Measurements from ENCODE around the gene PRUNE1.

GRCh38 chr1:151006327-151007052 lies 1.8 kb upstream of the PRUNE1 start, which contains the start of gene MINDY1:
- TF ChIP-seq ZNF274 (IDR thresholded peaks at IDR 0.05; ENCODE audit: low read depth, low read length) (no peak), YY1 (IDR thresholded peaks at IDR 0.05; ENCODE audit: insufficient read depth, insufficient read length) (no peak), SUZ12 (IDR thresholded peaks at IDR 0.05; ENCODE audit: extremely low read depth, insufficient read depth, insufficient read length) (no peak)
